Ovary (tissue), 3 donors: ENCODE data around the gene GABRR3.

Experiments used
- EP300 ChIP-seq: sonication (generic); formaldehyde crosslinking; IDR thresholded peaks from one replicate; pipeline ENCODE4 v1.6.1; 2017; ENCODE audit warnings: antibody characterized with exemption
- TF ChIP-seq, protein P1 (sequence below), 3 donors: fragments of 450-650 bp in 2 of 3; fragments of 200-600 bp in 1 of 3; IDR thresholded peaks; one replicate each; pipeline versions ENCODE4 v1.5.1 to v1.8.0; 2016 to 2022; ENCODE audit warnings: antibody characterized with exemption in 3 of 3, mild to moderate bottlenecking in 1 of 3
- donor health status: DM: no; HTN: no; CAD: no.

- TF ChIP-seq, protein P1, sequence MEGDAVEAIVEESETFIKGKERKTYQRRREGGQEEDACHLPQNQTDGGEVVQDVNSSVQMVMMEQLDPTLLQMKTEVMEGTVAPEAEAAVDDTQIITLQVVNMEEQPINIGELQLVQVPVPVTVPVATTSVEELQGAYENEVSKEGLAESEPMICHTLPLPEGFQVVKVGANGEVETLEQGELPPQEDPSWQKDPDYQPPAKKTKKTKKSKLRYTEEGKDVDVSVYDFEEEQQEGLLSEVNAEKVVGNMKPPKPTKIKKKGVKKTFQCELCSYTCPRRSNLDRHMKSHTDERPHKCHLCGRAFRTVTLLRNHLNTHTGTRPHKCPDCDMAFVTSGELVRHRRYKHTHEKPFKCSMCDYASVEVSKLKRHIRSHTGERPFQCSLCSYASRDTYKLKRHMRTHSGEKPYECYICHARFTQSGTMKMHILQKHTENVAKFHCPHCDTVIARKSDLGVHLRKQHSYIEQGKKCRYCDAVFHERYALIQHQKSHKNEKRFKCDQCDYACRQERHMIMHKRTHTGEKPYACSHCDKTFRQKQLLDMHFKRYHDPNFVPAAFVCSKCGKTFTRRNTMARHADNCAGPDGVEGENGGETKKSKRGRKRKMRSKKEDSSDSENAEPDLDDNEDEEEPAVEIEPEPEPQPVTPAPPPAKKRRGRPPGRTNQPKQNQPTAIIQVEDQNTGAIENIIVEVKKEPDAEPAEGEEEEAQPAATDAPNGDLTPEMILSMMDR (IDR thresholded peaks at IDR 0.05) = no peak
- no peak for TF ChIP-seq EP300
Observed at GRCh38 chr3:97981886-97982285, 53.2 kb downstream of the GABRR3 start.
